Right atrium auricular region (tissue), 2 donors: ENCODE data around the gene HMGB1. TPM values are rescaled to one million over a fixed set of nuclear protein-coding genes. Genes with fewer than 3 reads are reported as not detected.

Experiments
- DNase-seq: peaks from one replicate; pipeline ENCODE4 v3.0.0-alpha.2; 2019; ENCODE audit warnings: low spot score
- H3K27ac ChIP-seq, 2 donors: fragments of 200-600 bp; sonication (generic); 1 replicate in 1 of 2; 2 replicates in 1 of 2; pipeline ENCODE4 v1.5.1; 2016 to 2019
- H3K27me3 ChIP-seq, 2 donors: fragments of 200-600 bp; sonication (generic); one replicate each; pipeline versions ENCODE4 v1.5.1 to v1.6.0; 2017 to 2019
- H3K36me3 ChIP-seq: fragments of 200-600 bp; sonication (generic); one replicate; pipeline ENCODE4 v1.5.1; 2016
- H3K4me1 ChIP-seq, 2 donors: fragments of 200-600 bp; sonication (generic); one replicate each; pipeline versions ENCODE4 v1.5.1 to v1.6.0; 2017 to 2019
- H3K4me3 ChIP-seq, 2 donors: fragments of 200-600 bp; sonication (generic); 1 replicate in 1 of 2; 2 replicates in 1 of 2; pipeline ENCODE4 v1.5.1; 2017 to 2019; ENCODE audit warnings: mild to moderate bottlenecking in 1 of 2, moderate library complexity in 1 of 2
- H3K9me3 ChIP-seq, 2 donors: fragments of 200-600 bp; sonication (generic); one replicate each; pipeline ENCODE4 v1.5.1; 2019
- total RNA-seq, 2 donors: library from RNA; depleted of rRNA; stranded (reverse); fragments of >200 nt; gene quantifications; one replicate each; pipeline ENCODE4 v1.1.0, GENCODE V29; 2016
- TF ChIP-seq, protein P1 (sequence below), 2 donors: fragments of 200-600 bp; sonication (generic); IDR thresholded peaks; one replicate each; pipeline ENCODE4 v1.5.1; 2019; ENCODE audit warnings: antibody characterized with exemption in 2 of 2

HMGB1 gene
- total RNA-seq, 2 donors from 2014 or later = 133 to 190 TPM

DNA sequence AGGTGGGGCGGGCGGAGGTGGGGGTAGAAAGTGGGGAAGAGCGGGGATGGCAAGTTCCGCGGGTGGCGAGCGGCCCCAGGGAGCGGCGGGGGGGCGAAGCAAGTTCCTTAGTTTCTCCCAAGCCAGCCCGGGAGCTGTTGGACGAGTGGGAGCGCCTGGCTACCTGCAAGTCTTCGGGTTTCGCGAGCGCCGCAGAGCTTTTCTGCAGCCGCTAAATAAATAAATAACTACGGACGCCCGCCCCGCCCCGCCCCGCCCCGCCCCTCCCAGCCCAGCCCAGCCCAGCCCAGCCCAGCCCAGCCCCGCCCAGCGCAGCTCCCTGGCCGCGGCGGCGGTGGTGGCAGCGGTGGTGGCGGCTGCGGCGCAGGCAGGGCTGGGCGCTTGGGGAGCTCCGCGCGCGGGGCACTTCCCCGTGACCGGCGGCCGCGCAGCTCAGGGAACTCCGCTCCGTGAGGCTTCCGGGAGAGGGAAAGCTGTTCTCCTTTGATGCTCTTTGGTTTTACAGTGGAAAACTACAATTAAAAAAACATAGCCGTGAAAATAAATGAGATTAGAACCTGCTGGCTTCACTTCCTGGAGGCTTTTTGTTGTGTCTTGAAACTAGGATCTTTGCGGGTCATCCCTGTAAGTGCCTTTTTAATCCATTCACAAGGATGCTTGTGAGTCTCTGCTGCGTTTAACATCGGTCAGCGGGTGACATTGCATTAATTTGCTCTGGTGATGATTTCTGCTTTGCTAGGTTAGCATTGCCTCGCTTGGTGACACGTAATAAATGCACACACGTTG, 43.5 kb downstream of the HMGB1 start, which contains the start of gene UBE2L5:
Gene UBE2L5 (plus strand): TSS at position 440 of the 786 bp plus-strand sequence. CDS start 5,498 bp downstream, outside the sequence.
- peak; percentile 78 for DNase-seq
- H3K4me3 ChIP-seq = peak within 1 kb of the TSS; percentile 60 to 62
- no peaks in the 10 kb centered on the region for H3K36me3 ChIP-seq
- no peaks in the 10 kb centered on the region for H3K9me3 ChIP-seq
- H3K4me1 ChIP-seq = peaks cover 0 to 8% of the 10 kb centered on the region in 2 donors
- H3K27ac ChIP-seq = peak within 1 kb of the TSS; percentile 93 to 99
- H3K27me3 ChIP-seq = no peaks in the 10 kb centered on the region
- TF ChIP-seq, protein P1, sequence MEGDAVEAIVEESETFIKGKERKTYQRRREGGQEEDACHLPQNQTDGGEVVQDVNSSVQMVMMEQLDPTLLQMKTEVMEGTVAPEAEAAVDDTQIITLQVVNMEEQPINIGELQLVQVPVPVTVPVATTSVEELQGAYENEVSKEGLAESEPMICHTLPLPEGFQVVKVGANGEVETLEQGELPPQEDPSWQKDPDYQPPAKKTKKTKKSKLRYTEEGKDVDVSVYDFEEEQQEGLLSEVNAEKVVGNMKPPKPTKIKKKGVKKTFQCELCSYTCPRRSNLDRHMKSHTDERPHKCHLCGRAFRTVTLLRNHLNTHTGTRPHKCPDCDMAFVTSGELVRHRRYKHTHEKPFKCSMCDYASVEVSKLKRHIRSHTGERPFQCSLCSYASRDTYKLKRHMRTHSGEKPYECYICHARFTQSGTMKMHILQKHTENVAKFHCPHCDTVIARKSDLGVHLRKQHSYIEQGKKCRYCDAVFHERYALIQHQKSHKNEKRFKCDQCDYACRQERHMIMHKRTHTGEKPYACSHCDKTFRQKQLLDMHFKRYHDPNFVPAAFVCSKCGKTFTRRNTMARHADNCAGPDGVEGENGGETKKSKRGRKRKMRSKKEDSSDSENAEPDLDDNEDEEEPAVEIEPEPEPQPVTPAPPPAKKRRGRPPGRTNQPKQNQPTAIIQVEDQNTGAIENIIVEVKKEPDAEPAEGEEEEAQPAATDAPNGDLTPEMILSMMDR (IDR thresholded peaks at IDR 0.05) = peak in 1 of 2 donors; percentile 11

DNA sequence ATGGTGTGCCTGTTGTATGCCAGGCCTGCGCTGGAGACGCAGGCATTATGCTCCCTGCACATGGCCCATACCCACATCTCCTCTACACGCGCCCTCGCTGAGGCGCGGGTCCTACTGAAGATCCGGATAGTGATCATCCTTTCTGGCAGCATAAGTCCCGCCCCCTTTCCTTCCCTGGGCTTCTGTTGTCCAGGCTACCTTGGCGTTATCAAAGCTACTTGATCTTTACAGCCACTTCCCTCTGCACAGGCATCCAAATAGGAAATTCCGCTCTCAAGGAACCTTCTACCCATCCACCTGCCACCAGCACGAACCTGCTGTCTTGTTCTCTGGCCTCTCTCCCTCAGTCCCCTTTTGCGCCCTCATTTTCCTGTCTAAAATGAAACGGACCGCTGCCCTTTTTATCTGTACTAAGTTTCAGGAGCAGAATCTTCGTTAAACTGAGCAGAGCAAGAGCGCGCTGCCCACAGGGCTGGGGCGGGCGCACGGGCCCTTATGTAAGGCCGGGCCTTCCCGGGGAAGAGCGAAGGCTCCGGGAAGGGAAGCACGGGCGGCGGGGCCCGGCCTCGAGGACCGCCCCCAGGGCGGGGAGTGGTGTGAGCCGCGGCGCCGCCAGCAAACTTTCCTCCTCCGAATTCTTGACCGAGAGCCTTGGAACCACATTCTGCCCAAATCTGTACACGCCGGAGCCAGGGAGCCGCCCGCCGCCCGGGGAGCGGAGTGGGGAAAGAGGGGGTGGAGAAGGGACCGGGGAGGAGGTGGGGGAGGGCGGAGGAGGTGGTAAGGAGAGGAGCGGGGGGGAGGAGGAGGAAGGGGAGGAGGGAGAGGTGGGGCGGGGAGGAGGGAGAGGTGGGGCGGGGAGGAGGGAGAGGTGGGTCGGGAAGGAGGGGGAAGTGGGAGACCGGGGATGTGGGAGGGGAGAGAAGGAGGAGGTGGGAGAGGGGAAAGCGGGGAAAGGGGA, 44.4 kb downstream of the HMGB1 start:
- Histone ChIP-seq H3K4me1 (peaks cover 0 to 8% of the 10 kb centered on the region in 2 donors), H3K9me3 (no peaks in the 10 kb centered on the region), H3K27ac (peak overlapping the region; percentile 93 to 99), H3K4me3 (peak overlapping the region; percentile 60 to 62), H3K27me3 (no peaks in the 10 kb centered on the region), H3K36me3 (no peaks in the 10 kb centered on the region)
- peak; percentile 85 for DNase-seq
- TF ChIP-seq, protein P1 (IDR thresholded peaks at IDR 0.05) = no peak

DNA sequence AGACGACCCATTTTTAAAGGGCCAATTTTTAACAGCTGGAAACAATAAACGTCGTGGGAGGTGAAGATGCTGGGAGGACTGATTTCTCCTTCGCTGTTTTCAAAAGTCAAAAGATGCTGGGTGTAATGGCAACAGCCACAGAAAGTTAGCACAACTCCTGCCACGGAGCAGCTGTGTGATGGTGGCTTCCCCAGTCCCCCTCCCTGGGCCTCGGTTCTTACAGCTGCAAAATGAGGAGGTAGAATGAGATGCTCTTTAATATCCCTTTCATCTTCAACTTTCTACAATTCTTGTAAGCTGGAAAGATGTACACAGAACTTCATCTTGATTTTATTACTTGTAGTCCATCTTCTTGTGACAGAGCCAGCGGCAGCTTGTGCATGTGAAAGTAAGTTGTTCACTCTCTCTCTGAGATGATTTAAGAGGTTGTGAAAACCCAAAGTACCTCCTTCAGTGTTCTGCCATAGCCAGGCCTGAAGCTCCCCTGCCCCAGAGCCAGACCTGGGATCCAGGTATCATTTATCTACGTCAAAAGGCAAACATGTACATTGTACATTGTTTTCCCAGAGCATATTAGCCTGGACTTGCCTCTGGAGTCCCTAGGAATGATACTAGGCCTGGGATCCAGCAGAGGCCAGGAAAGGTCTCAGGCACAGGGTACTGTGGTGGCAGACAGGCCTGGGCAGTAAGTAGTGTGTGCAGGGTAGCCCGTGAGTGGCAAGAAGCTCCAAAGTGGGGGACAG, 46.8 kb downstream of the HMGB1 start:
- Histone ChIP-seq H3K27ac (no peak overlapping the region), H3K9me3 (no peaks in the 10 kb centered on the region), H3K4me3 (no peak overlapping the region), H3K4me1 (peaks cover 0 to 8% of the 10 kb centered on the region in 2 donors), H3K27me3 (no peaks in the 10 kb centered on the region), H3K36me3 (no peaks in the 10 kb centered on the region)
- TF ChIP-seq, protein P1 (IDR thresholded peaks at IDR 0.05) = no peak
- DNase-seq = no peak

DNA sequence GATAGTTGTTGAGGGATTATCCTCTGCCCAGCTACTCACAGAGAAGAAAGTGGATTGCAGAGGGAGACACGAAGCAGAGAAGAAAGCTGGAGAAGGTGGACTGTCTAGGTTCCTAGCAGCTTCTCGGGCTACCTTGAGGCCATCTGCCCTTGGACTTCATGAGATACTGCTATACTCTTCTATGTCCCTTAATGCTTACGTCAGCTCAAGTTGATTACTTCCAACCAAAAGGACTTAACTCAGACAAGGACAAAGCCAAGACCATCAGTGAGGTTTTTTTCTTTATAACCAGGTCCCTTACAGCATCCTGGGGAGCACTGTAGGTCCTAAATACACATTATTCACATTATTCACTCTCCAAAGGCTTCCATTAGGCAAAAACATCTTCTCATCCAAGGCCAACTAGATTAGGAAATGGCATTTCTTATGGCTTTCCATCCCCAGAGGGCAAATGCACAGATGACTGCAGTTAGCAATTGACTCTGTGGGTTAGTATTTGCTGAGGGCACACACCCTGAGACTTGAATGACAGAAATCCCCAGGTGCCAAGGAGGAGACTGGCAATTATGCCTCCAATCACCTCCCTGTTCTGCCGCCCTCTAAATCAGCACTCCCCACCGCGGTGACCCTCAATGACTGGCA, 47.5 kb downstream of the HMGB1 start:
- no peak overlapping the region for H3K4me3 ChIP-seq
- TF ChIP-seq, protein P1 (IDR thresholded peaks at IDR 0.05) = no peak
- no peak for DNase-seq
- H3K27ac ChIP-seq = no peak overlapping the region
- no peaks in the 10 kb centered on the region for H3K27me3 ChIP-seq
- no peaks in the 10 kb centered on the region for H3K36me3 ChIP-seq
- no peaks in the 10 kb centered on the region for H3K9me3 ChIP-seq
- H3K4me1 ChIP-seq = peaks cover 0 to 8% of the 10 kb centered on the region in 2 donors

DNA sequence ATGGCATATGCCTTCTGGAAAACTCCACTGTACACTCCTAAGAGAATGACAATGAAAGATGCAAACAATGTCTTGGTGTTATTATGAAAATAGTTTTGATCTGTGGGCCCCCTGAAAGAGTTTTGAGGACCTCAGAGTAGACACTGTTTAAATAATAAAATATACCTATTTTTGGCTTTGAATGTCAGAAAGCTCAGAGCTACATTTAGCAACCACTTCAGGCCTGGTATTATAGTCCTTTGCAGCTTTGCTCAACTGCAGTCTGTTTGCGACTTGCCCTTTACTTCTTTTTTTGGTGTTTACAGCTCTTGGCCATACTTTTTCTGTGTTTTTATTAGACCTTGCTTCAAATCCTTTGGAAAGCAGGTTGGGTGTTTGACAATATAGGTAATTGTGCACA, 49.3 kb downstream of the HMGB1 start:
- Histone ChIP-seq H3K36me3 (no peaks in the 10 kb centered on the region), H3K4me1 (peaks cover 0 to 8% of the 10 kb centered on the region in 2 donors), H3K4me3 (no peak overlapping the region), H3K9me3 (no peaks in the 10 kb centered on the region), H3K27me3 (no peaks in the 10 kb centered on the region), H3K27ac (no peak overlapping the region)
- no peak for DNase-seq
- TF ChIP-seq, protein P1 (IDR thresholded peaks at IDR 0.05) = no peak
